Measurements from ENCODE around the gene DNAJC5. TPM values are rescaled to one million over a fixed set of nuclear protein-coding genes. Genes with fewer than 3 reads are reported as not detected.
"Not testable (repeated sequence)": the region's sequence is repeated elsewhere in the genome, so short reads cannot be mapped to it uniquely, and the experiment has no call there.

DNAJC5 gene
- total RNA-seq, 1 experiment from 2014 or later: 109 TPM

- no peak for DNase-seq (ENCODE audit: low spot score)
Observed at GRCh38 chr20:63953764-63954429, 59.0 kb downstream of the DNAJC5 start.

- DNase-seq (ENCODE audit: low spot score): peak; percentile 62
Observed at GRCh38 chr20:63955281-63955826, 60.4 kb downstream of the DNAJC5 start.

GRCh38 chr20:63955827-63956663 lies 61.1 kb downstream of the DNAJC5 start, which contains the start of gene UCKL1:
Gene UCKL1, minus strand, starts transcription at chr20:63956416. Its CDS starts 44 bp downstream, at chr20:63956372.
- DNase-seq (ENCODE audit: low spot score): peak; percentile 95

GRCh38 chr20:63956664-63957003 lies 61.7 kb downstream of the DNAJC5 start:
- DNase-seq (ENCODE audit: low spot score): no peak

- DNase-seq (ENCODE audit: low spot score): peak; percentile 84
Observed at GRCh38 chr20:63957004-63957689, 62.2 kb downstream of the DNAJC5 start.

- DNase-seq (ENCODE audit: low spot score): no peak
Observed at GRCh38 chr20:63957690-63958441, 62.9 kb downstream of the DNAJC5 start.

GRCh38 chr20:63958471-63958870 lies 63.5 kb downstream of the DNAJC5 start:
- DNase-seq (ENCODE audit: low spot score): no peak

- DNase-seq (ENCODE audit: low spot score): no peak
Observed at GRCh38 chr20:63958964-63959698, 64.2 kb downstream of the DNAJC5 start.

- no peak for DNase-seq (ENCODE audit: low spot score)
Observed at GRCh38 chr20:63959699-63960075, 64.8 kb downstream of the DNAJC5 start.

GRCh38 chr20:63960654-63961621 lies 66.0 kb downstream of the DNAJC5 start:
- not testable (repeated sequence) for DNase-seq (ENCODE audit: low spot score)

GRCh38 chr20:63961664-63962425 lies 66.9 kb downstream of the DNAJC5 start:
- DNase-seq (ENCODE audit: low spot score): no peak

GRCh38 chr20:63962426-63963347 lies 67.8 kb downstream of the DNAJC5 start:
- no peak for DNase-seq (ENCODE audit: low spot score)

- DNase-seq (ENCODE audit: low spot score): no peak
Observed at GRCh38 chr20:63963348-63963741, 68.4 kb downstream of the DNAJC5 start.

- DNase-seq (ENCODE audit: low spot score): no peak
Observed at GRCh38 chr20:63963784-63964301, 68.9 kb downstream of the DNAJC5 start.

GRCh38 chr20:63964412-63964811 lies 69.5 kb downstream of the DNAJC5 start:
- no peak for DNase-seq (ENCODE audit: low spot score)

- DNase-seq (ENCODE audit: low spot score): no peak
Observed at GRCh38 chr20:63966172-63966943, 71.4 kb downstream of the DNAJC5 start.

GRCh38 chr20:63966944-63967322 lies 72.0 kb downstream of the DNAJC5 start:
- DNase-seq (ENCODE audit: low spot score): no peak
